ENCODE results near the gene MT3. TPM values are rescaled to one million over a fixed set of nuclear protein-coding genes. Genes with fewer than 3 reads are reported as not detected.
A peak's percentile ranks its signal among the peaks of the same experiment; 100 is the strongest.

MT3 gene
- total RNA-seq, 1 donor from 2014 or later, result 0.77 TPM

- Mint-ChIP-seq H3K4me3 (ENCODE audit: unreplicated experiment) (peak within 1 kb of the TSS; percentile 76), H3K27me3 (ENCODE audit: low read depth) (no peaks in the 10 kb centered on the region), H3K9me3 (ENCODE audit: low read depth) (no peaks in the 10 kb centered on the region), H3K36me3 (ENCODE audit: low read depth) (no peaks in the 10 kb centered on the region), H3K4me1 (ENCODE audit: low read depth) (peaks cover 63% of the 10 kb centered on the region), H3K27ac (ENCODE audit: unreplicated experiment) (peak within 1 kb of the TSS; percentile 98)
- no peak for TF ChIP-seq CTCF (IDR thresholded peaks at IDR 0.05)
- DNase-seq (ENCODE audit: low spot score), result peak; percentile 97
Measured at GRCh38 chr16:56608043-56608875, 18.9 kb downstream of the MT3 start, which contains the start of gene MT2A. Gene MT2A, plus strand, starts transcription at chr16:56608584. Its CDS starts 72 bp downstream, at chr16:56608656.

GRCh38 chr16:56608876-56609462, 19.6 kb downstream of the MT3 start:
- peak overlapping the region; percentile 98 for H3K27ac Mint-ChIP-seq (ENCODE audit: unreplicated experiment)
- TF ChIP-seq CTCF (IDR thresholded peaks at IDR 0.05), result peak; percentile 12
- DNase-seq (ENCODE audit: low spot score), result no peak
- H3K4me3 Mint-ChIP-seq (ENCODE audit: unreplicated experiment), result peak overlapping the region; percentile 76
- H3K9me3 Mint-ChIP-seq (ENCODE audit: low read depth), result no peaks in the 10 kb centered on the region
- H3K36me3 Mint-ChIP-seq (ENCODE audit: low read depth), result no peaks in the 10 kb centered on the region
- H3K27me3 Mint-ChIP-seq (ENCODE audit: low read depth), result no peaks in the 10 kb centered on the region
- peaks cover 67% of the 10 kb centered on the region for H3K4me1 Mint-ChIP-seq (ENCODE audit: low read depth)

DNA sequence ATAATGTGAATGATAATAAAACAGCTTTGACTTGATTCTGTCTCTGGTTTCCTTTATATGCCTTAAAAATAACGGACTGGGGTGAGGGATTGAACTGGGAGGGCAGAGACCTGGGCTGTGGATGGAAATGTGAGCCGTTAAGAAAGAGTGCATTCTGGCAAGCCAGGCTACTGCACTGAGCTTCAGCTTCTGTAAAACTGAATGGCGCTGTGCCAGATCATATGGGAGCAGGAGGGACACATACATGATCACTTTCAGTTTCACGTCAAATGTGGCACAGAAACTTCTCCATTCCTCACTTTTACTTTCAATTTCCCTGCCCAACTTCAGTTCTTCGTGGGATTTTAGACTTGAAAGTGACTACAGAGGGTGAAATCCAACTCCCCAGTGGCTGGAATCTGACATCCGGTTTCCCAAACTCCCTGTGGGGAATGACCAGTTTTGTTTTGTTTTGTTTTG, 20.2 kb downstream of the MT3 start:
- Mint-ChIP-seq H3K27ac (ENCODE audit: unreplicated experiment) (peak overlapping the region; percentile 98), H3K9me3 (ENCODE audit: low read depth) (no peaks in the 10 kb centered on the region), H3K4me1 (ENCODE audit: low read depth) (peaks cover 73% of the 10 kb centered on the region), H3K4me3 (ENCODE audit: unreplicated experiment) (peak overlapping the region; percentile 76), H3K36me3 (ENCODE audit: low read depth) (no peaks in the 10 kb centered on the region), H3K27me3 (ENCODE audit: low read depth) (no peaks in the 10 kb centered on the region)
- TF ChIP-seq CTCF (IDR thresholded peaks at IDR 0.05), result peak; percentile 25
- no peak for DNase-seq (ENCODE audit: low spot score)

GRCh38 chr16:56610017-56610608, 20.8 kb downstream of the MT3 start:
- peaks cover 79% of the 10 kb centered on the region for H3K4me1 Mint-ChIP-seq (ENCODE audit: low read depth)
- TF ChIP-seq CTCF (IDR thresholded peaks at IDR 0.05), result peak; percentile 16
- H3K27me3 Mint-ChIP-seq (ENCODE audit: low read depth), result no peaks in the 10 kb centered on the region
- H3K27ac Mint-ChIP-seq (ENCODE audit: unreplicated experiment), result peak overlapping the region; percentile 98
- no peak for DNase-seq (ENCODE audit: low spot score)
- no peaks in the 10 kb centered on the region for H3K36me3 Mint-ChIP-seq (ENCODE audit: low read depth)
- H3K9me3 Mint-ChIP-seq (ENCODE audit: low read depth), result no peaks in the 10 kb centered on the region
- peak overlapping the region; percentile 76 for H3K4me3 Mint-ChIP-seq (ENCODE audit: unreplicated experiment)

GRCh38 chr16:56610609-56611111, 21.3 kb downstream of the MT3 start:
- Mint-ChIP-seq H3K4me1 (ENCODE audit: low read depth) (peaks cover 81% of the 10 kb centered on the region), H3K9me3 (ENCODE audit: low read depth) (no peaks in the 10 kb centered on the region), H3K4me3 (ENCODE audit: unreplicated experiment) (peak overlapping the region; percentile 76), H3K36me3 (ENCODE audit: low read depth) (no peaks in the 10 kb centered on the region), H3K27me3 (ENCODE audit: low read depth) (no peaks in the 10 kb centered on the region), H3K27ac (ENCODE audit: unreplicated experiment) (peak overlapping the region; percentile 98)
- DNase-seq (ENCODE audit: low spot score), result no peak
- TF ChIP-seq CTCF (IDR thresholded peaks at IDR 0.05), result no peak
